GM04504 (cell line): ENCODE measurements around the gene TNFSF10.
A peak's percentile ranks its signal among the peaks of the same experiment; 100 is the strongest.
"Not testable (repeated sequence)": the region's sequence is repeated elsewhere in the genome, so short reads cannot be mapped to it uniquely, and the experiment has no call there.

Experiments
- DNase-seq: peaks from one replicate; pipeline ENCODE4 v3.0.0-alpha.2; 2012; ENCODE audit warnings: low read depth

The TNFSF10 gene

GRCh38 chr3:172543884-172544283 is 20.7 kb upstream of the TNFSF10 start:
- DNase-seq, result no peak

- DNase-seq, result no peak
These were observed 20.2 kb upstream of the TNFSF10 start for GRCh38 chr3:172543419-172543818.

- no peak for DNase-seq
These were observed 19.8 kb upstream of the TNFSF10 start for GRCh38 chr3:172542999-172543398.

GRCh38 chr3:172541945-172542488 is 18.8 kb upstream of the TNFSF10 start:
- DNase-seq, result no peak

- DNase-seq, result no peak
These were observed 16.8 kb upstream of the TNFSF10 start for GRCh38 chr3:172540049-172540448.

GRCh38 chr3:172539273-172539672 is 16.0 kb upstream of the TNFSF10 start:
- DNase-seq, result no peak

- DNase-seq, result no peak
These were observed 15.3 kb upstream of the TNFSF10 start for GRCh38 chr3:172538368-172539151.

GRCh38 chr3:172537507-172538158 is 14.4 kb upstream of the TNFSF10 start:
- DNase-seq, result no peak

GRCh38 chr3:172536993-172537419 is 13.8 kb upstream of the TNFSF10 start:
- no peak for DNase-seq

GRCh38 chr3:172536505-172536904 is 13.3 kb upstream of the TNFSF10 start:
- DNase-seq, result no peak

GRCh38 chr3:172530566-172530965 is 7.3 kb upstream of the TNFSF10 start:
- DNase-seq, result no peak

GRCh38 chr3:172530101-172530561 is 6.9 kb upstream of the TNFSF10 start:
- DNase-seq, result no peak

GRCh38 chr3:172528677-172529076 is 5.4 kb upstream of the TNFSF10 start:
- DNase-seq, result no peak

GRCh38 chr3:172527306-172527705 is 4.1 kb upstream of the TNFSF10 start:
- DNase-seq, result no peak

- DNase-seq, result no peak
These were observed 1.9 kb upstream of the TNFSF10 start for GRCh38 chr3:172525116-172525613.

GRCh38 chr3:172524611-172525010 is 1.4 kb upstream of the TNFSF10 start:
- DNase-seq, result no peak

- not testable (repeated sequence) for DNase-seq
These were observed 1.1 kb downstream of the TNFSF10 start for GRCh38 chr3:172521837-172522726.

- peak; percentile 35 for DNase-seq
These were observed 2.9 kb downstream of the TNFSF10 start for GRCh38 chr3:172520301-172520831.

- no peak for DNase-seq
These were observed 3.5 kb downstream of the TNFSF10 start for GRCh38 chr3:172519740-172520139.

GRCh38 chr3:172518929-172519640 is 4.1 kb downstream of the TNFSF10 start:
- DNase-seq, result no peak

GRCh38 chr3:172517859-172518466 is 5.3 kb downstream of the TNFSF10 start:
- DNase-seq, result no peak
